Panc1 (cell line): ENCODE measurements around the gene RABEP1. TPM values are rescaled to one million over a fixed set of nuclear protein-coding genes. Genes with fewer than 3 reads are reported as not detected.

ENCODE experiments used
- ATAC-seq: fragments of 200-7000 bp; cut with Tn5 transposase; 2 replicates; pipeline ENCODE4 v1.9.1; 2020; ENCODE audit warnings: mild to moderate bottlenecking, moderate library complexity
- BruUV-seq: library from RNA; stranded (reverse); fragments of 400-500 nt; replicated peaks from 2 replicates; lab custom pipeline; 2021; lab: Mats Ljungman, UMichigan
- CTCF ChIA-PET: fragments of 300-600 bp; sonication (Branson Sonifier 250); formaldehyde crosslinking; loops from one replicate; lab custom pipeline; 2022; ENCODE audit warnings: antibody characterized with exemption; lab: Charles Lee
- POLR2A ChIA-PET: fragments of 300-600 bp; sonication (Branson Sonifier 250); formaldehyde crosslinking; loops from one replicate; lab custom pipeline; 2022; ENCODE audit warnings: antibody characterized with exemption; lab: Charles Lee
- DNase-seq: peaks from one replicate; pipeline ENCODE4 v3.0.0-alpha.2; 2010; ENCODE audit warnings: low read depth, low spot score
- H3K27ac ChIP-seq: 2 replicates; pipeline ENCODE4 v1.5.1; 2011; ENCODE audit warnings: mild to moderate bottlenecking, low read length, inconsistent platforms
- H3K27me3 ChIP-seq: fragments of 200-500 bp; sonication (Bioruptor generic); 2 replicates; pipeline ENCODE4 v1.6.0; 2014; ENCODE audit warnings: low read length, inconsistent platforms; ENCODE audit not compliant: control insufficient read depth, insufficient read depth
- H3K36me3 ChIP-seq: fragments of 200-500 bp; sonication (Bioruptor generic); 2 replicates; pipeline ENCODE4 v1.5.1; 2014; ENCODE audit warnings: inconsistent platforms, mild to moderate bottlenecking, low read length, moderate library complexity; ENCODE audit not compliant: control insufficient read depth, insufficient read depth
- H3K4me1 ChIP-seq: 2 replicates; pipeline ENCODE4 v1.5.1; 2011; ENCODE audit warnings: inconsistent platforms, mild to moderate bottlenecking, low read length, moderate library complexity; ENCODE audit not compliant: control insufficient read depth, insufficient read depth
- H3K4me3 ChIP-seq, 2 experiments: 2 replicates each; pipeline ENCODE4 v1.5.1; 2011 to 2012; ENCODE audit warnings: low read depth in 2 of 2, low read length in 2 of 2, mild to moderate bottlenecking in 2 of 2, inconsistent platforms in 1 of 2, moderate library complexity in 1 of 2
- H3K9me3 ChIP-seq: fragments of 200-500 bp; sonication (Bioruptor generic); 2 replicates; pipeline ENCODE4 v1.5.1; 2014; ENCODE audit warnings: low read depth, mild to moderate bottlenecking, inconsistent platforms, low read length, moderate library complexity; ENCODE audit not compliant: control insufficient read depth, insufficient read depth
- CTCF ChIP-seq: fragments of 450-650 bp; IDR thresholded peaks from 2 replicates; pipeline ENCODE4 v1.5.1; 2017; ENCODE audit warnings: mild to moderate bottlenecking
- POLR2AphosphoS5 ChIP-seq: IDR thresholded peaks from 2 replicates; pipeline ENCODE4 v1.6.1; 2012; ENCODE audit warnings: mild to moderate bottlenecking, low read depth, low read length, moderate library complexity
- REST ChIP-seq, 2 experiments: IDR thresholded peaks; 2 replicates each; pipeline ENCODE4 v1.6.1; 2011 to 2012; ENCODE audit warnings: low read depth in 2 of 2, control low read depth in 1 of 2, low read length in 1 of 2, mild to moderate bottlenecking in 1 of 2, moderate library complexity in 1 of 2; ENCODE audit not compliant: insufficient read depth in 1 of 2
- SIN3A ChIP-seq: IDR thresholded peaks from 2 replicates; pipeline ENCODE4 v1.6.1; 2012; ENCODE audit warnings: low read depth, mild to moderate bottlenecking, low read length, moderate library complexity, borderline replicate concordance; ENCODE audit not compliant: insufficient read depth
- TCF7L2 ChIP-seq: IDR thresholded peaks from 2 replicates; pipeline ENCODE4 v1.6.1; 2011; ENCODE audit warnings: mild to moderate bottlenecking, low read depth, low read length, inconsistent platforms
- in situ Hi-C: cut with HindIII; loops from 2 replicates; pipeline ENCODE4 v1.10.0; 2016; ENCODE audit warnings: low sequenced_read_pairs, low pct_unique_long_range_greater_than_20kb
- intact Hi-C: fragments of 100-400 bp; cut with micrococcal nuclease; formaldehyde crosslinking; loops from one replicate; pipeline ENCODE4 v1.10.0; 2022; ENCODE audit not compliant: unreplicated experiment
- total RNA-seq: library from RNA; stranded (reverse); gene quantifications from one replicate; pipeline ENCODE4 v1.2.1, GENCODE V29; 2021; ENCODE audit not compliant: unreplicated experiment

RABEP1 gene
- total RNA-seq, 1 experiment from 2014 or later: 28.2 TPM

- no peaks in the 10 kb centered on the region for H3K9me3 ChIP-seq
- in situ Hi-C loops: no loop called here
- intact Hi-C loops: no loop called here
Observed at GRCh38 chr17:5262416-5262991, 19.6 kb upstream of the RABEP1 start.

GRCh38 chr17:5263441-5263840 is 18.6 kb upstream of the RABEP1 start:
- TF ChIP-seq CTCF: no peak
- TF ChIP-seq SIN3A: no peak
- TF ChIP-seq POLR2AphosphoS5: no peak
- TF ChIP-seq REST (IDR thresholded peaks at IDR 0.05; ENCODE audit: insufficient read depth in 1 of 2, low read depth in 2 of 2, low read length in 1 of 2): no peak
- TF ChIP-seq TCF7L2: no peak
- Histone ChIP-seq H3K27me3 (no peaks in the 10 kb centered on the region), H3K9me3 (no peaks in the 10 kb centered on the region), H3K4me3 (no peak overlapping the region), H3K27ac (no peak overlapping the region), H3K36me3 (no peaks in the 10 kb centered on the region), H3K4me1 (no peaks in the 10 kb centered on the region)
- no peak for DNase-seq
- POLR2A ChIA-PET: no interaction called here
- no peak for ATAC-seq
- CTCF ChIA-PET: no interaction called here
- intact Hi-C loops: no loop called here
- no TSS peak for BruUV-seq
- in situ Hi-C loops: no loop called here

More at GRCh38 chr17:5262416-5262991, 19.6 kb upstream of the RABEP1 start:
- no peaks in the 10 kb centered on the region for H3K27me3 ChIP-seq
- POLR2A ChIA-PET: no interaction called here
- H3K27ac ChIP-seq: no peak overlapping the region
- no peaks in the 10 kb centered on the region for H3K36me3 ChIP-seq
- no peaks in the 10 kb centered on the region for H3K4me1 ChIP-seq
- H3K4me3 ChIP-seq: no peak overlapping the region
- CTCF ChIA-PET: no interaction called here
- TF ChIP-seq POLR2AphosphoS5 (no peak), SIN3A (no peak), CTCF (no peak), TCF7L2 (no peak), REST (IDR thresholded peaks at IDR 0.05; ENCODE audit: insufficient read depth in 1 of 2, low read depth in 2 of 2, low read length in 1 of 2) (no peak)
- ATAC-seq (no peak), DNase-seq (no peak)
- BruUV-seq: no TSS peak
